Astrocyte of the cerebellum (primary cell): ENCODE measurements around the gene CCPG1.

Experiments used
- DNase-seq: peaks from one replicate; pipeline ENCODE4 v3.0.0-alpha.2; 2011; ENCODE audit warnings: low read depth
- H3K4me3 ChIP-seq: 2 replicates; pipeline ENCODE4 v1.5.1; 2011; ENCODE audit warnings: mild to moderate bottlenecking, low read depth, low read length, moderate library complexity
- in situ Hi-C: cut with HindIII; loops from 2 replicates; pipeline ENCODE4 v1.10.0; 2017; ENCODE audit warnings: low sequenced_read_pairs
- TF ChIP-seq, protein P1 (sequence below): IDR thresholded peaks from 2 replicates; pipeline ENCODE4 v1.5.1; 2012; ENCODE audit warnings: low read length, low read depth, moderate library complexity, mild to moderate bottlenecking; ENCODE audit errors: missing control alignments

The CCPG1 gene

DNA sequence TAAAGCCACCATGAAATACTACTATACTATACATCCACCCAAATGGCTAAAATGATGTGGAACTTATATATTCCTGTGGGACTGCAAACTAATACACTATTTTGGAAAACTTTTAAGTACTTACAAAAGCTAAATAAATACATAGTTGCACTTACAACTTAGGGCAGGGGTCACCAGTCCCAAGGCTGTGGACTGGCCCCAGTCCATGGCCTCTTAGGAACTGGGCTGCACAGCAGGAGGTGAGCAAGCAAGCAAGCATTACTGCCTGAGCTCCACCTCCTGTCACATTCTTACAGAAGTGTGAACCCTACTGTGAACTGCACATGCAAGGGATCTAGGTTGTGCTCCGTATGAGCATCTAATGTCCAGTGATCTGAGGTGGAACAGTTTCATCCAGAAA is 71.0 kb downstream of the CCPG1 start:
- TF ChIP-seq, protein P1, sequence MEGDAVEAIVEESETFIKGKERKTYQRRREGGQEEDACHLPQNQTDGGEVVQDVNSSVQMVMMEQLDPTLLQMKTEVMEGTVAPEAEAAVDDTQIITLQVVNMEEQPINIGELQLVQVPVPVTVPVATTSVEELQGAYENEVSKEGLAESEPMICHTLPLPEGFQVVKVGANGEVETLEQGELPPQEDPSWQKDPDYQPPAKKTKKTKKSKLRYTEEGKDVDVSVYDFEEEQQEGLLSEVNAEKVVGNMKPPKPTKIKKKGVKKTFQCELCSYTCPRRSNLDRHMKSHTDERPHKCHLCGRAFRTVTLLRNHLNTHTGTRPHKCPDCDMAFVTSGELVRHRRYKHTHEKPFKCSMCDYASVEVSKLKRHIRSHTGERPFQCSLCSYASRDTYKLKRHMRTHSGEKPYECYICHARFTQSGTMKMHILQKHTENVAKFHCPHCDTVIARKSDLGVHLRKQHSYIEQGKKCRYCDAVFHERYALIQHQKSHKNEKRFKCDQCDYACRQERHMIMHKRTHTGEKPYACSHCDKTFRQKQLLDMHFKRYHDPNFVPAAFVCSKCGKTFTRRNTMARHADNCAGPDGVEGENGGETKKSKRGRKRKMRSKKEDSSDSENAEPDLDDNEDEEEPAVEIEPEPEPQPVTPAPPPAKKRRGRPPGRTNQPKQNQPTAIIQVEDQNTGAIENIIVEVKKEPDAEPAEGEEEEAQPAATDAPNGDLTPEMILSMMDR = no peak
- in situ Hi-C loops = no loop called here
- DNase-seq = no peak
- H3K4me3 ChIP-seq = no peak overlapping the region

DNA sequence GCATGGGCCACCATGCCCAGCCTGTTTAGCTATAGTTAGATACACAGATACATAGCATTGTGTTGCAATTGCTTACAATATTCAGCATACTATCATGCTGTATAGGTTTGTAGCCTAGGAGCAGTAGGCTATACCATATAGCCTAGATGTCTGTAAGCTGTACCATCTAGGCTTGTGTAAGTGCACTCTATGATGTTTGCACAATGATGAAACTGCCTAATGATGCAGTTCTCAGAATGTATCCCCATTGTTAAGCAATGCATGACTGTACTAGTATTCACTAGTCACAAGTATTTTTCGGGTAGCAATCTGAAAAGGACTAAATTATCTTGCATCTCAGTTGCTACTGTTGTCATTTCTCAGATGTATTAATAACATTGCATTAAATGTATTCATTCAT is 73.2 kb downstream of the CCPG1 start:
- no peak overlapping the region for H3K4me3 ChIP-seq
- DNase-seq = no peak
- in situ Hi-C loops = no loop called here
- TF ChIP-seq, protein P1 = no peak

DNA sequence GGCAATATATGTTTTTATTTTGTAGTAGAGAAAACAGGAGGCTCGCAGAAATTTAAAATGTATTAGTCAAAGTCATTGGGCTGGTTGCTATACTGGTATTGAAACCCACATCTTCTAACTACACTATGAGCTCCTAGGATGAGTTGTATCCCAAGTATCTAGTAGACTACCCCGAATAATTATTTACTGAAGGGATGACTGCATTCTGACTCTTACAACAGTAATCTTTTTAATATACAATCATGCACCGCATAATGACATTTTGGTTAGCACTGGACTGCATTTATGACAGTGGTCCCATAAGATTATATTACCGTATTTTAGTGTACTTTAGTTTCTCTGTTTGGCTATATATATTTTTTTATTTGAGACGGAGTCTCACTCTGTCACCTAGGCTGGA is 73.8 kb downstream of the CCPG1 start:
- in situ Hi-C loops = no loop called here
- TF ChIP-seq, protein P1 = no peak
- DNase-seq = no peak

DNA sequence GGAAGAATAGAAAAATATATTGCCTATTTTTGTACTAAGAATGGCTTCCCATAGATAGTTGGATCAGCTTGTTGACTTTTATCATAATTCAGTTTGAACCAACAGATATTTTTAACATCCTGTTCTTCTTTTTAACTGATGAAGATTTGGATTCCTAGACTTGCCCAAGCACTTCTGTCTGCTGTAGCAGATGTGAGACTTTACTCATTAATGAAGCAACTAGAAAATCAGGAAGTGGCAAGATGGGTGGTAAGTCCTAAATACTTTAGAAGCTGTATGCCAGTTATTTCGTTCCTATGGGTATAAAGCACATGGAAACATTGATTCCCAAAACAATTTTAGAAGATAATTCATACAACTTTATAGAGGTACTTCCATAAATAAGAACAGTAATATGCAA is 80.8 kb downstream of the CCPG1 start:
- TF ChIP-seq, protein P1 = no peak
- H3K4me3 ChIP-seq = no peak overlapping the region
- in situ Hi-C loops = no loop called here
- DNase-seq = no peak

More for the DNA sequence above, 73.8 kb downstream of the CCPG1 start:
- no peak overlapping the region for H3K4me3 ChIP-seq

DNA sequence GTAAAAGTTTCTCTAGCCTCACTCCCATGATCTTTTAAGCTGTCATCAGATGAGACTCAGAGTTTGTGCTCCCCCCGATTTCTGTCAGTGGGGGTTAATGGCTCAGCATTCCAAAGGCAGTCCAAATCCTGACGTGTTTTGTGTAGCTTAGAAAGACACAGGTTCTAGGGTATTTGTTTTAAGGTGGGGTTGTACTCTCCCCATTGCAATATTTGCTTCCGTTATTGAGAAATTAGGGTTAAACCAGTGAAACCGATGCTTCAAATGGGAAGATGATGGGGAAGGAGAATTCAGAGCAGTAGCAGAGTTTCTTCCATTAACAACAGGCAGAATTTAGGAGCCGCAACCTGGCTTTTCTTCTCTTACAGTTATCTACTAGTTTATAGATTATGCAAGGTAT is 85.7 kb downstream of the CCPG1 start:
- no peak overlapping the region for H3K4me3 ChIP-seq
- TF ChIP-seq, protein P1 = no peak
- DNase-seq = no peak
- in situ Hi-C loops = no loop called here

DNA sequence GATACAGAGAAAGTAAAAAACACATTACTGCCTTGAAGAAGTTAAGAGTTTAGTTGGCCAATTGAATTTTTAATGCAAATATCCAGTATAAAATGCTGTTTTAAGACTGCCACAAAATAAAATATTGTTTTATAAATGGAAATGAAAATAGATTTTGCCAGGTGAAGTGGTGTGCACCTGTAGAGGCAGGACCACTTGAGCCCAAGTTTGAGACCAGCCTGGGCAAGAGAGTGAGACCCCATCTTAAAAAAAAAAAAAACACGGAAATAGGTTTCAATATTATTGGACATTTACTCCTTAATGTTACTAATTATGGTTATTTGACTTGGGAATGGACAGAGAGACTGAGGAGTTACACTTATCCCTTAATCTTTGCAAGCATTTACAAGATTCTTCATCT is 87.2 kb downstream of the CCPG1 start:
- in situ Hi-C loops = no loop called here
- no peak overlapping the region for H3K4me3 ChIP-seq
- no peak for DNase-seq
- TF ChIP-seq, protein P1 = no peak

DNA sequence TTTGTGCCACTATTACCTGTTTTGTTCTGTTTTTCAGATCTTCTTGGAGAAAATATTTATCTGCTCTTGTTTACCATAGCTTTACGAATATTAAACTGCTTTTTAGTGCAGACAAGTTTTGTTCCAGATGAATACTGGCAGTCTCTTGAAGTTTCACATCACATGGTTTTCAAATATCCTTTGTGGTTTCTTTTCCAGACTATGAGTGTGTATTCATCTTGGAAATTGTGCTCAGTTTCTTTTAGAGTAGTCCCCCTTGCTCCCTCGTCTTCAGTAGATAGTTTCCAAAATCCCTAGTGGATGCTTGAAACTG is 88.0 kb downstream of the CCPG1 start:
- TF ChIP-seq, protein P1 = no peak
- in situ Hi-C loops = no loop called here
- no peak for DNase-seq
- peak overlapping the region; percentile 66 for H3K4me3 ChIP-seq
